Kasumi-1 (cell line): Measurements from ENCODE around the gene OR5M11.
"Not testable (repeated sequence)": the region's sequence is repeated elsewhere in the genome, so short reads cannot be mapped to it uniquely, and the experiment has no call there.

Experiments
- DNase-seq, 2 experiments: peaks; one replicate each; lab custom pipeline; 2025; lab: John Stamatoyannopoulos, UW

Gene OR5M11

DNA sequence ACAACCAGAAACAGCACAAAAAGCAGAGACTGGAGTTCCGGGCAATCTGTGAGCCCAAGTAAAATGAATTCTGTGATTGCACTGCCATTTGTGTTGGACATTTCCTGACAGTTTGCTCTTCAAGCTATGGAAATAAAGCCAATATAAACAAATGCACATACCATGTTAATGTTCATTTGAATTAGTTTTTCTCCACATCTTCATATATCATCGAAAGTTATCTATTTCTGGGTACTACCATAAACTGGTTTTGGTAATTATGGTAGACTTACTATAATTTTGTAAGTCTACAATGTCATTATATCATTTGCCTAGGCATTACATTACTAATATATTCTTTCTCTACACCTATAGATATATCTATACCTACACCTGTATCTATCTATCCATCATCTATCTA lies at the start of gene OR5M11:
TSS of gene OR5M11 (minus strand) at position 101 of the 400 bp plus-strand sequence. CDS start at position 101, 0 bp downstream.
- no peak for DNase-seq

DNA sequence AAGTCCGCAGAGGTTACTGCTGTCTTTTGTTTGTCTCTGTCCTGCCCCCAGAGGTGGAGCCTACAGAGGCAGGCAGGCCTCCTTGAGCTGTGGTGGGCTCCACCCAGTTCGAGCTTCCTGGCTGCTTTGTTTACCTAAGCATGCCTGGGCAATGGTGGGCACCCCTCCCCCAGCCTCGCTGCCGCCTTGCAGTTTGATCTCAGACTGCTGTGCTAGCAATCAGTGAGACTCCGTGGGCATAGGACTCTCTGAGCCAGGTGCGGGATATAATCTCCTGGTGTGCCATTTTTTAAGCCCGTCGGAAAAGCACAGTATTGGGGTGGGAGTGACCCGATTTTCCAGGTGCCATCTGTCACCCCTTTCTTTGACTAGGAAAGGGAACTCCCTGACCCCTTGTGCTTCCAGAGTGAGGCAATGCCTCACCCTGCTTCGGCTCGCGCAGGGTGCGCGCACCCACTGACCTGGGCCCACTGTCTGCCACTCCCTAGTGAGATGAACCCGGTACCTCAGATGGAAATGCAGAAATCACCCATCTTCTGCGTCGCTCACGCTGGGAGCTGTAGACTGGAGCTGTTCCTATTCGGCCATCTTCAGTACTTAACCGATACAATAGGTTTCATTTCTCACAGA lies 49.1 kb upstream of the OR5M11 start:
- DNase-seq = not testable (repeated sequence)

DNA sequence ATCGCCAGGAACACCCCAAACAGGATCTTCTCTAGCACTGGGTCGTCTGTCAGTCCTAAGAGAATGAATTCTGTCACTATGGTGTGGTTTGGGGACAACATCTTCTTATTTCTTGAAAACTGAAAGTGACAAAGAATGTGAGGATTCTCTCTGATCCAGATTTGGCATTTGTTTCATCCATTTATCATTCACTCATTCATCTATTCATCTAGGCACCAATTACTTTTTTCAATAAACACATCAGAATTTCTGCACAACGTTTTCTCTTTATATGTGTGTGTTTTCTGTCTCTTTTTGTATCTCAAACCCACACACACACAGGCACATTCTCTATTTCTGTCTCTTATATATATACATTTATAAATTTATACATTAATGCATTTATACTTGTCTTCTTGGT lies 34.6 kb upstream of the OR5M11 start, which contains the start of gene OR5M10:
TSS of gene OR5M10 (minus strand) at position 101 of the 400 bp plus-strand sequence. CDS start at position 101, 0 bp downstream.
- DNase-seq = no peak

DNA sequence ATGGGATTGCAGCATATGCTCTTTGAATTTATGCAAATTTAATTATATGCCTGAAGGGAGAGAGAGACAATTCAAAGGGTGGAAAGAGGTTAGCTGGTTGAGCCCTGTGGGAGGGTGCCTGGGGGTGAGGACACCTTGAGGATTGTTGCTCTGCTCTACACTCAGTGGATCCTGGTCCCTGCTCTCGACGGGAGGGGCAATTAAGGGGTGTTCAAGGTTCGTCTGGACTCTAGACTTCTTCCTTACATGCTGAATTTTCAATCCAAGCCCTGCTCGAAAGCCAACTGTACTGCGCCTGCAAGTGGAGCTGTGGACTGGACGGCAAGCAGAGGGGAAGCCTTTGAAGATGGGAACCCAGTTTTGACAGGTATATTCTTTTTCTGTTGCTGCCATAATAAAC lies 15.5 kb upstream of the OR5M11 start:
- DNase-seq = no peak

DNA sequence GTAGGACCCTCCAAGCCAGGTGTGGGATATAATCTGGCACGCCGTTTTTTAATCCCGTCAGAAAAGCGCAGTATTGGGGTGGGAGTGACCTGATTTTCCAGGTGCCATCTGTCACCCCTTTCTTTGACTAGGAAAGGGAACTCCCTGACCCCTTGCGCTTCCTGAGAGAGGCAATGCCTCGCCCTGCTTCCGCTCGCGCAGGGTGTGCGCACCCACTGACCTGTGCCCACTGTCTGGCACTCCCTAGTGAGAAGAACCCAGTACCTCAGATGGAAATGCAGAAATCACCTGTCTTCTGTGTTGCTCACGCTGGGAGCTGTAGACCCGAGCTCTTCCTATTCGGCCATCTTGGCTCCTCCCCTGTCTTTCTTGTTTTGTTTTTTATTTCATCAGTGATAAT lies 11.6 kb upstream of the OR5M11 start:
- not testable (repeated sequence) for DNase-seq

DNA sequence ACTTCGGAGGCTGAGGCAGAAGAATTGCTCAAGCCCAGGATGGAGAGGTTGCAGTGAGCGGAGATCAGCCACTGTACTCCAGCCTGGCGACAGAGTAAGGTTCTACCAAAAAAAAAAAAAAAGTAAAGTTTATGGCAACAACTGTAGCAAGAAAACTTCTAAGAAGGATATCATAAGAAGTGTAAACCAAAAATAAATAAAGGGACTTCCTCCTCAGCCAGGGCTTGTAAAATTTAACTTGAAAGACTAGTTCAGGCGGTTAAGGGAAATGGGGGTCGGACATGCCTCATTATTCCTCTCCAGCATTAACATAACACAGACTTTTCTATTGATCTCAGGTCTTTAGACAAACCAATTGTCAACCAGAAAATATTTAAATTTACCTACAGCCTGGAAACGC lies 2.5 kb upstream of the OR5M11 start:
- DNase-seq = no peak

GRCh38 chr11:56543739-56544138 lies 682 bp upstream of the OR5M11 start:
- DNase-seq = no peak

DNA sequence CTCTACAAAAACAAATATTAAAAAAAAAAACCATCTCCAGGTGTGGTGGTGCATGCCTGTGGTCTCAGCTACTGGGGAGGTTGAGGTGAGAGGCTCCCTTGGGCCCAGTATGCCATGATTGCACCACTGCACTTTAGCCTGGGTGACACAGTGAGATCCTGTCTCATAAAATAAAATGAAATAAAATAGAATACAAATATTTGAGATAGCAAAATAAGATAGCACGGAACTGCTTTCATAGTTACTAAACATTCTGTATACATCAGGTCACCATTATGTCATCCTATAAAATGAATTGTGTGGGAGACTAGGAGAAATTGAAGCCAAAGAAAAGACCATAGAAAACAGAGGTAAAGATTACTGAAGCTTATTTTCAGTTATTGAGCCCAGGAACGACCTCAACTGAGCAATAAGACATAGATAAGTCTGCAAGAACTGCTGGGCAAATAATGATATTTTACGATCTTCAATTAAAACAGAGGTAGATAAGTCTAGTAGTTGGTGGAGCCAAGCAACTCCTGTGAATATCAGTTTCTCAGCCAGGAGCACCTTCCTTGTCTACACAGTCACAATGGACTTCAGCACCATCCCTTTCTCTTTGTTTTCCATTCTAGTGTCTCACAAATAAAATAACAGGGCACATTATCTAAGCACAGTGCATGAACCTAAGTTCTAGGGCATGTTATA lies 9.9 kb downstream of the OR5M11 start:
- no peak for DNase-seq

GRCh38 chr11:56531856-56532255 lies 11.2 kb downstream of the OR5M11 start:
- no peak for DNase-seq

GRCh38 chr11:56522008-56522407 lies 21.0 kb downstream of the OR5M11 start:
- DNase-seq = no peak

DNA sequence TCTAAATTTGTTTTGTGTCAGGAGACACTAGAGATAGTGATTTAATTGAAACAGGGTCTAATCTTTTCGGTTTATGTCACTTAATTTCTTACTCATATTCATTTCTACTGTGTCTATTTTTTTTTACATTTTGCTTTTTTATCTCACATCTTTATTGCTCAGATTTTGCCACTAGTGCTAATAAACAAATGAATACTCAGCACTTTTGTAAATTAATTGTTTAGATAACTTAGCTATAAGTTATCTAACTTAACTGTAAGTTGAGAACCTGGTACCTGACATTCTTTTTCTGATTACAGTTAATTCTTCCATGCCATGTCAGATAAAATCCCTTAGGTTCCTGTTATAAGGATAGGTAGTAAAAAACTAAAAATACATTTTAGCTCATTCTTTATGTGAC lies 29.8 kb downstream of the OR5M11 start:
- no peak for DNase-seq

GRCh38 chr11:56509439-56509838 lies 33.6 kb downstream of the OR5M11 start:
- DNase-seq = no peak

DNA sequence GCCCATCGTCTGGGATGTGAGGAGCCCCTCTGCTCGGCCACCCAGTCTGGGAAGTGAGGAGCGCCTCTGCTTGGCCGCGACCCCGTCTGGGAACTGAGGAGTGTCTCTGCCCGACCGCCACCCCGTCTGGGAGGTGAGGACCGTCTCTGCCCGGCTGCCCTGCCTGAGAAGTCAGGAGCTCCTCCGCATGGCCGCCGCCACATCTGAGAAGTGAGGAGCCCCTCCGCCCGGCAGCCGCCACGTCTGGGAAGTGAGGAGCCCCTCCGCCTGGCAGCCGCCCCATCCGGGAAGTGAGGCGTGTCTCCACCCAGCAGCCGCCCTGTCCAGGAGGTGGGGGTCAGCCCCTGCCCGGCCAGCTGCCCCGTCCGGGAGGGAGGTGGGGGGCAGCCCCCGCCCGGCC lies 46.0 kb downstream of the OR5M11 start:
- DNase-seq = no peak

DNA sequence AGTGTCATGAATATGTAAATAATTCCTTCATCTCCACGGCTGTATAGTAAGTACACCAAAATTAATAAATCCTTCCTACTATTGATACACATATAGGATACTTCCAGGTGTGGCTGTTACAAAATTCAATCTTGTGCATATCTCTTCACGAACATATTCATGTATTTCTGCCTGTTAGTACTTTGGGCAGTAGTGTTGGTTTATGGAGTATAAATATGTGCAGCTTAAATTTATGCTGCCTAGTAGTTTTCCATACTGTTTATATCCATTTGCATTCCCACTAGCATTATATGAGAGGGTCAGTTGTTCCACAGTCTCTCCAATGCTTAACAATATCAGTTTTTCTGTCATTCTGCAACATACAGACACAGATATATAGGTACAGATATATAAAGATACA lies 47.9 kb downstream of the OR5M11 start:
- no peak for DNase-seq
